Measurements from ENCODE around the gene ASB16.

DNA sequence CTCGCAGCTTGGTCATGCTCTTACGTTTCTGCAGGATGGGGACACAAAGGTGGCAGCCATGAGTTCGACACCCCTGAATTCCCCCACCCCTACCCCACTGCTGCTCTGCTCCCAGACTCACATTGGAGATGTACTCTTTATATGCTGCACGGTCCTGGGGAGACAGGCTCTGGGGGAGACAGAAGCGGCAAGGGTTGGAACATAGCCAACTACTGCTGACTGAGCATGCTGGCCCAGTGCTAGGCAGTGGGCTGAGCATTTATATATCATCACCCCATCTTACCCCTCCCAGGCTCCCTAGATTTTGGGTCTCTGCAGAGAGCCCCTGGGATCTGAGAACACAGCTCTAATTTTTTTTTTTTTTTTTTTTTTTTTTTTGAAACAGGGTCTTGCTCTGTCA lies 37.2 kb downstream of the ASB16 start:
- TF ChIP-seq, protein P1, sequence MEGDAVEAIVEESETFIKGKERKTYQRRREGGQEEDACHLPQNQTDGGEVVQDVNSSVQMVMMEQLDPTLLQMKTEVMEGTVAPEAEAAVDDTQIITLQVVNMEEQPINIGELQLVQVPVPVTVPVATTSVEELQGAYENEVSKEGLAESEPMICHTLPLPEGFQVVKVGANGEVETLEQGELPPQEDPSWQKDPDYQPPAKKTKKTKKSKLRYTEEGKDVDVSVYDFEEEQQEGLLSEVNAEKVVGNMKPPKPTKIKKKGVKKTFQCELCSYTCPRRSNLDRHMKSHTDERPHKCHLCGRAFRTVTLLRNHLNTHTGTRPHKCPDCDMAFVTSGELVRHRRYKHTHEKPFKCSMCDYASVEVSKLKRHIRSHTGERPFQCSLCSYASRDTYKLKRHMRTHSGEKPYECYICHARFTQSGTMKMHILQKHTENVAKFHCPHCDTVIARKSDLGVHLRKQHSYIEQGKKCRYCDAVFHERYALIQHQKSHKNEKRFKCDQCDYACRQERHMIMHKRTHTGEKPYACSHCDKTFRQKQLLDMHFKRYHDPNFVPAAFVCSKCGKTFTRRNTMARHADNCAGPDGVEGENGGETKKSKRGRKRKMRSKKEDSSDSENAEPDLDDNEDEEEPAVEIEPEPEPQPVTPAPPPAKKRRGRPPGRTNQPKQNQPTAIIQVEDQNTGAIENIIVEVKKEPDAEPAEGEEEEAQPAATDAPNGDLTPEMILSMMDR (IDR thresholded peaks at IDR 0.05), result no peak
- TF ChIP-seq POLR2A (IDR thresholded peaks at IDR 0.05), result no peak
